ENCODE data around the gene RABAC1. TPM values are rescaled to one million over a fixed set of nuclear protein-coding genes. Genes with fewer than 3 reads are reported as not detected.
A peak's percentile ranks its signal among the peaks of the same experiment; 100 is the strongest.

The RABAC1 gene
- total and polyA plus RNA-seq, 8 donors: 53.1 to 186 (median 74.2) TPM

DNA sequence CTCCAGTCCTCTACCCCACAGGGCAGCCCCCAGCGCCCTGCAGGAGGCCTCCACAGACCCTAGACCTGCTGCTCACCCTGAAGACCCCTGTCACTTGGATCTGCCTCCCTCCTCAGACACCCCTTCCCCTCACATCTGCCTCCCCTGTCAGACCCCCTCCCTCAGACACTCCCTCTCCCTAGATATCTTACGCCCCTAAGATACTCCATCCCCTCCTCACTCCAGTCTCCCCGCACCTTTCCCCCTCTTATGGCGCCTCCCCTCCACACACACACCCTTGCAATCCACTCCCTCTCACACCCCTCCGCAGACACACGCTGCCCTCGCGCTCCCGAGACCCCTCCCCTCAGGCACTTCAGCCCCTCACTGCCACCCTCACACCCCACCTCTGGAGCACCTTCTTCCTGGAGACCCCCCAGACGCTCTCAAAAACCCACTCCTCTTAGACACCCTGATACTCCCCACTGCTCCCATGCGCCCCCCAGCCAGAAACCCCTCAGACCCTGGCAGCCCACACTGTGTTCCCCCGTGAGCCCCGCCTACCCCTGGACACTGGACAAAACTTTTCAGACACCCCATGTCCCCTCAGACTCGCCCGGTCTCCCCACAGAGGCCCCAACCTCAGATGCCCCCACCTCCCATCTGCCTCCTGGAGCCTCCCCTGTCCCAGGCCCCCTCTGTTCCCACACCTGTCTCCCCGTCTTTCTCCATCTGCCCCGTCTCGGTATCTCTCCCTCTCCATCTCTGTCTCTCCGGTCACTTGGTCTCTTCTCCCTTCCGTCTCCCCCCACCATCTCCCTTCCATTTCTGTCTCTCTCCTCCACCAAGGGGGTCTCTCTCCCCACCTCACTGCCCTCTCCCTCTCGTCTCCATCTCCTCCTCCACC lies 45.3 kb downstream of the RABAC1 start:
- H3K4me3 ChIP-seq: no peak overlapping the region
- H3K9me3 ChIP-seq: no peaks in the 10 kb centered on the region
- no peak overlapping the region for H3K27ac ChIP-seq
- no peaks in the 10 kb centered on the region for H3K36me3 ChIP-seq
- no peak for DNase-seq
- H3K27me3 ChIP-seq: peaks cover 33 to 82% of the 10 kb centered on the region in 2 donors
- intact Hi-C loops (cut with DNase I): no loop called here
- no peak for ATAC-seq
- H3K4me1 ChIP-seq: peaks cover 0 to 7% of the 10 kb centered on the region in 2 donors
- TF ChIP-seq, protein P1, sequence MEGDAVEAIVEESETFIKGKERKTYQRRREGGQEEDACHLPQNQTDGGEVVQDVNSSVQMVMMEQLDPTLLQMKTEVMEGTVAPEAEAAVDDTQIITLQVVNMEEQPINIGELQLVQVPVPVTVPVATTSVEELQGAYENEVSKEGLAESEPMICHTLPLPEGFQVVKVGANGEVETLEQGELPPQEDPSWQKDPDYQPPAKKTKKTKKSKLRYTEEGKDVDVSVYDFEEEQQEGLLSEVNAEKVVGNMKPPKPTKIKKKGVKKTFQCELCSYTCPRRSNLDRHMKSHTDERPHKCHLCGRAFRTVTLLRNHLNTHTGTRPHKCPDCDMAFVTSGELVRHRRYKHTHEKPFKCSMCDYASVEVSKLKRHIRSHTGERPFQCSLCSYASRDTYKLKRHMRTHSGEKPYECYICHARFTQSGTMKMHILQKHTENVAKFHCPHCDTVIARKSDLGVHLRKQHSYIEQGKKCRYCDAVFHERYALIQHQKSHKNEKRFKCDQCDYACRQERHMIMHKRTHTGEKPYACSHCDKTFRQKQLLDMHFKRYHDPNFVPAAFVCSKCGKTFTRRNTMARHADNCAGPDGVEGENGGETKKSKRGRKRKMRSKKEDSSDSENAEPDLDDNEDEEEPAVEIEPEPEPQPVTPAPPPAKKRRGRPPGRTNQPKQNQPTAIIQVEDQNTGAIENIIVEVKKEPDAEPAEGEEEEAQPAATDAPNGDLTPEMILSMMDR (IDR thresholded peaks at IDR 0.05): no peak

DNA sequence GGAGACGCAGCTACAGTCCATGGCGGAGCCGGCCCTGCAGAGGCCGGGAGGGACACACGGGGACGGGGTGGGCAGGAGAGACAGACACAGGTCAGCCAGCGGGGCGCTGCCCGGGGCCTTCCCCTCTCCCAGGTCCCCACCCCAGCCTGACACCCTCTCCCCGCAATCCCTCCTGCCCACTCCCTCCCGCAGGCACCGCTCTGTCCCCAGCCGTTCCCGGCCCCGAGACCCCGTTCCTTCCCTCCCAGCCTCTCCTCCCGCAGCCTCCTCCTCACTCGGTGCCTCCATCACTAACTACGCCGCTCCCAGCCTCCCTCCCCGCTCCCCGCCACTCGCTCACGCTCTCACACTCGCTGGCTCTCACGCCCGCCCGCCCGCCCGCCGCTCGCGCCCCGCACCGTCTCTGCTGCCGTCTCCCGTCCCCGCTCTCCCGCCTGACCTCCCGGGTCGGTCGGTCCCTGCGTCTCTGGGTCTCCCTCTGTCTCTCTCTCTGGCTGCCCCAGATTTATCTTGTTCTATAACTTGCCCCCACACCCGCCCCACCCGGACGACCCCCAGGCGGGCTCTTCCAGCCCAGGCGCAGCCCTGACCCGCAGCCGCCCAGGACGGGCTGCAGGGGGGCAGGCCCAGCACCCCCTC lies 46.1 kb downstream of the RABAC1 start:
- intact Hi-C loops (cut with DNase I): no loop called here
- peaks cover 0 to 6% of the 10 kb centered on the region in 2 donors for H3K36me3 ChIP-seq
- no peak overlapping the region for H3K4me3 ChIP-seq
- H3K9me3 ChIP-seq: no peaks in the 10 kb centered on the region
- H3K4me1 ChIP-seq: peaks cover 0 to 7% of the 10 kb centered on the region in 2 donors
- H3K27ac ChIP-seq: no peak overlapping the region
- DNase-seq: peak in 1 of 4 donors; percentile 83
- H3K27me3 ChIP-seq: peaks cover 33 to 74% of the 10 kb centered on the region in 2 donors
- peak; percentile 9 for ATAC-seq
- TF ChIP-seq, protein P1 (IDR thresholded peaks at IDR 0.05): no peak

DNA sequence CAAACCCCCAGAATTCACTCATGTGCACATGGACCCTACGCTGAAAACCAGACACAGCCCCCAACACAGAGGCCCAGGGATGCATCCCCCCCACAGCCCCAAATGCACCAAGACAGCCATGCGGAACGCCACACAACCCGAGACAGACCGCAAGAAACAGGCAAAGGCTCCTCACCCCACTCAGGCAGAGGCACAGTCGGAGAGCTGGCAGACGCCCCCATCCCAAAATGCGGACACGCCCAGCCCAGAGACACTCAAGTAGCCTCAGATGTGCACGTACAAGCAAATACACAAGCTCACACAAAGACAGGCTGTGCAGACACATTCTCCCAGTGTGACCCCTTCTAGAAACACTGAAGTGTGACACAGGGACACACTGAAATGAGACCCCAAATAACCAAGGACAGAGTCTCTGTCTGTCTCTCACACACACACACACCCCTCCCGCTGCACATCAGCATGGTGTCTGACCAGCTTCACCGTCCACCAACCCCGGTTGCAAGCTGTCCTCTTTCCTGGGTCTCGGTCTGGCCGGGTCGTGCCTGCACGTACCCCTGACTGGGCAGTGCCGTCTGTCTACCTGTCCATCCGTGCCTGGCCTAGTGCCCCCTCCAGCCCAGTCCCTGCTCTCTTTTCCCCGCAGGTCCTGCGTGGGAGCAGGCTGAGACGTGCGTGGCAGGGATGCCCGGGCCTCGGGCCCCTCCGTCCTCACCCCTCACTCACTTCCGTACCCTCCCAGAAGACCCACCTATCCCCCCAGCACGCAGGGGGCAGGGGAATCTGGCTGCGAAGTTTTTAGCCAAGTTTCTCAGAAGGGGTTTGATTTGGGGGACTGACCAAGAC lies 47.0 kb downstream of the RABAC1 start:
- TF ChIP-seq, protein P1 (IDR thresholded peaks at IDR 0.05): no peak

DNA sequence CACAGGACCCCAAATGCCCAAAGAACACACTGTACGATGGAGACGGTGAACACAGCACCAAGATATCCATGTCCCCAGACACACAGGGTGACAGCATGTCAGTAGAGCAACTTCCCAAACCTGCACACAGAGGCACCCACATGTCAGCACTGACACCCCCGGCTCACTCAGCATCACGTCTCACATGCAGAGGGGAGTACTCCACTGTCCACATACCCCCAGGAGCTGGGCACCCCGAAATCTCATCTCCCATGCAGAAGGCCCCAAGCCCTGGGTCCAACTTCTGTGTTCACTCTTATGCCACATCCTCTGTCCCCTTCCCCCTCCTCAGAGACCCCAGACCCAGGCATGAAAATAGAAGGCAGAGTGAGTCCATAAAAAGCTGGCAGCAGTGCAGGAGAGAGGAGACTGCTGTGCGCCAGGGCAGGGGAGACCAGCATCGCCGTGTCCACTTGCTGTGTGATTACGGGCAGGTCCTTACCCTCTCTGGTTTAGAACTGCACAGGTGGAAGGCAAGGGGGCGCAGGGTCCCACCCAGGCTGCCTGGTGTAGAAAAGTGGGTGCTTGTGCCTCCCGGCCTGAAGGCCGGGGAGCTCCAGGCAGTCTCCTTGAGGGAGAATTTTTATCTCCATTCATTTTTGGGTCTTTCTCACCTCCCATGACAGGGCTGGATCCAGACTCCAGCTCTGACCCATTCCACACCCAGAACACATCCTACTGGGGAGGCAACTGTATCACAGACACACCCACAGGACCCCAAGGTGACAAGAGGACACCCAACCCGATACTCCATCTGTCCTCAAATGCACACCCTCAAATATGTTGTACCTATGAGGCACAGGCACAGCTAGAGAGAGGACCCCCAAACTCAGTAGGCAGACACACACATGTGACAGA lies 47.9 kb downstream of the RABAC1 start:
- Histone ChIP-seq H3K36me3 (peaks cover 0 to 23% of the 10 kb centered on the region in 2 donors), H3K9me3 (no peaks in the 10 kb centered on the region), H3K4me3 (no peak overlapping the region), H3K27ac (no peak overlapping the region), H3K27me3 (peaks cover 28 to 57% of the 10 kb centered on the region in 2 donors), H3K4me1 (peaks cover 0 to 7% of the 10 kb centered on the region in 2 donors)
- intact Hi-C loops (cut with DNase I): no loop called here
- TF ChIP-seq, protein P1 (IDR thresholded peaks at IDR 0.05): no peak
- DNase-seq (no peak), ATAC-seq (no peak)

More for the DNA sequence above, 47.0 kb downstream of the RABAC1 start:
- H3K27me3 ChIP-seq: peaks cover 33 to 65% of the 10 kb centered on the region in 2 donors
- H3K9me3 ChIP-seq: no peaks in the 10 kb centered on the region
- no peak overlapping the region for H3K27ac ChIP-seq
- DNase-seq (no peak), ATAC-seq (no peak)
- intact Hi-C loops (cut with DNase I): no loop called here
- peaks cover 0 to 15% of the 10 kb centered on the region in 2 donors for H3K36me3 ChIP-seq
- peaks cover 0 to 7% of the 10 kb centered on the region in 2 donors for H3K4me1 ChIP-seq
- no peak overlapping the region for H3K4me3 ChIP-seq
